GM12872 (cell line): ENCODE data around the gene CDK16.

Experiments used
- TF ChIP-seq, protein P1 (sequence below): IDR thresholded peaks from 3 replicates; pipeline ENCODE4 v1.5.1; 2011; ENCODE audit warnings: low read depth, mild to moderate bottlenecking, low read length, moderate library complexity; ENCODE audit not compliant: insufficient read depth

Gene CDK16

DNA sequence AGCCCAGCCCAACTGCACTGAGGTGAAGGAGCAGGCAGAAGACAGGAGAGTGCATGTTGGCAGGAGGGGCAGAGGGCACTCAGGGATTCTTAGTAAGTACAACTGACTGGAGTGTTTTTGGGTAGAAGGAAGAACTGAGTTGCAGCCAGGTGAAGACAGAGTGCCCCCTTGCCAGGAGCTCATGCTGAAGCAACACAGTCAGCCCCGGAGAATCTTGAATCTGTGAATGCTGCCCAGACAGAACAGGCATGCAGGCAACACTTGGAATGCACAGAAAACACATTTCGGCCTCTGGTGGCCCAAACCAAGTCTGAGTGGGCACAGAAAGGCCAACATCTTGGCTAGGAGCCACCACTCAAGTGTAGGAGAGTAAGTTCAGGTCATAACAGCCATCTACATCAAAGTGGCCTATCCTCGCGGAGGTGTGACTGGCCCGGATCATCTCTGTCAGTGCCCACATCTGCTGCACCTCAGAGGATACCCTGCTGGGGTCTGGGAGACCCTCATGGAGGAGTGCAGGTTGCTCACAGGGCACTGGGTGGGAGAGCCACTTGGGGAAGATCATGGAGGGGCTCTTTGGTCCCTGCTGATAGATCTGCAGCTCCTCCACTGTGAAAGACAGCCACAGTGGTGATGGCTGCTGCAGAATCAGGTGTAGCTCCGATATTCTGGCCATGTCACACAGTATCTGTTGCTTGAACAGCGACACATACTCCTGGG is 54.7 kb downstream of the CDK16 start:
- TF ChIP-seq, protein P1, sequence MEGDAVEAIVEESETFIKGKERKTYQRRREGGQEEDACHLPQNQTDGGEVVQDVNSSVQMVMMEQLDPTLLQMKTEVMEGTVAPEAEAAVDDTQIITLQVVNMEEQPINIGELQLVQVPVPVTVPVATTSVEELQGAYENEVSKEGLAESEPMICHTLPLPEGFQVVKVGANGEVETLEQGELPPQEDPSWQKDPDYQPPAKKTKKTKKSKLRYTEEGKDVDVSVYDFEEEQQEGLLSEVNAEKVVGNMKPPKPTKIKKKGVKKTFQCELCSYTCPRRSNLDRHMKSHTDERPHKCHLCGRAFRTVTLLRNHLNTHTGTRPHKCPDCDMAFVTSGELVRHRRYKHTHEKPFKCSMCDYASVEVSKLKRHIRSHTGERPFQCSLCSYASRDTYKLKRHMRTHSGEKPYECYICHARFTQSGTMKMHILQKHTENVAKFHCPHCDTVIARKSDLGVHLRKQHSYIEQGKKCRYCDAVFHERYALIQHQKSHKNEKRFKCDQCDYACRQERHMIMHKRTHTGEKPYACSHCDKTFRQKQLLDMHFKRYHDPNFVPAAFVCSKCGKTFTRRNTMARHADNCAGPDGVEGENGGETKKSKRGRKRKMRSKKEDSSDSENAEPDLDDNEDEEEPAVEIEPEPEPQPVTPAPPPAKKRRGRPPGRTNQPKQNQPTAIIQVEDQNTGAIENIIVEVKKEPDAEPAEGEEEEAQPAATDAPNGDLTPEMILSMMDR: no peak

DNA sequence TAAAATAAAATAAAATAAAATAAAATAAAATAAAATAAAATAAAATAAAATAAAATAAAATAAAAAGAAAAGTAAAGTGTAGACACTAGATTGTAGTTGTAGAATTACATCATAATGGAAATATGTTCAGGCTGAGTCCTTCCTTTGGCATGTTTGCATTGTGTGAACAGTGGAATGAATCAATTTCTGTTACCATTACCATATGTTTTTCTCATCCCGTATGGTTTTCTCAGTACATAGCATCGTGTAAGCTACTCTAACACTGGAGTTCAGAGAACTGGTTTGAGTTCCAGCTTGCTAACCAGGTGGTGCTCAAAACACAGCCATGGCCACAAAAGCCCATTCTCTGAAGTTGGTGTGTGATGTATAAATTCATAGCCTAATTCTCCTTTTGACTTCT is 60.2 kb downstream of the CDK16 start:
- TF ChIP-seq, protein P1: no peak
